GM21526 (cell line): ENCODE results near the gene LPCAT3.
"Not testable (repeated sequence)": the region's sequence is repeated elsewhere in the genome, so short reads cannot be mapped to it uniquely, and the experiment has no call there.

Experiments used
- ATAC-seq: cut with Tn5 transposase; IDR thresholded peaks from one replicate; pipeline ENCODE4 v1.9.1; 2021; ENCODE audit warnings: moderate library complexity; ENCODE audit not compliant: unreplicated experiment, low FRiP score

LPCAT3 gene

GRCh38 chr12:7018350-7019042 is at the start of gene LPCAT3:
LPCAT3 (minus strand) TSS chr12:7018476; CDS start chr12:7018424, 52 bp downstream.
- peak; percentile 92 for ATAC-seq

- no peak for ATAC-seq
Observed at GRCh38 chr12:7067096-7067495, 48.8 kb upstream of the LPCAT3 start.

DNA sequence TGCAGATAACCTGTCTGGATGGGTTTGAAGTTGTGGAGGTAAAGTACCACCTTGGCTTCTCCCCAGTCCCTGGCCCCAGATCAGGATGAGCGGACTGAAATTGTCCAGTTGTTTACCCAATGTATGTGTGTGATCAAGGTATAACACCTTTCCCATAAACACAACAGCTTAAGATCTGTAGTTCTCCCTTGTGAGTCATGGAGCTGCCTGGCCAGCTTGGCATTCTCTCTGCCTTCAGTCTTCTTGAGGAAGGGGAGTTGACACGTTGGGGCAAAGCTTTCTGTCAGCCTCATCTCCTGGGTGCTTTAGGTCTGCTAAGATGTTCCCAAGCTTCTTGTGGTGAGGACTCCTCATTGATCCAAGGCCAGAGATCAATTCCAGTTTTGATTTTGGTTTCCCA is 48.3 kb upstream of the LPCAT3 start:
- ATAC-seq = no peak

GRCh38 chr12:7065073-7065623 is 46.9 kb upstream of the LPCAT3 start:
- no peak for ATAC-seq

- no peak for ATAC-seq
Observed at GRCh38 chr12:7064516-7064915, 46.2 kb upstream of the LPCAT3 start.

DNA sequence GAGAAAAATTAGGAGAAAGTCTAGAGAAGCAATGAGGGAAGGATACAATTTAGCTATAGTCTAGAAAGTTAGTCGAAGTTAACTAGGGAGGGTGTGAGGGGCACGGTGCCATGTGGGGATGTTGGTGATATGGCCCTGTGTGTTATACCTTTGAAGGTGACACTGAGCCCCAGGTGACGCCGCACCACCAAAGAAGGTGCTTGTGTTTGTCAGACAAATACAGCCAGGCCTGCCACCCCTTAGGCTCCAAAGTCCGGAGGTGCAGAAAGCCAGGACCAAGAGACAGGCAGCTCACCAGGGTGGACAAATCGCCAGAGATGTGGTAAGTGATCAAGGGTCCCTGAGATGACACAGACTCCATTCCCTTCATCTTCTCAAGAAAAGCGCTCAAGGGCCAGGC is 43.3 kb upstream of the LPCAT3 start:
- ATAC-seq = no peak

DNA sequence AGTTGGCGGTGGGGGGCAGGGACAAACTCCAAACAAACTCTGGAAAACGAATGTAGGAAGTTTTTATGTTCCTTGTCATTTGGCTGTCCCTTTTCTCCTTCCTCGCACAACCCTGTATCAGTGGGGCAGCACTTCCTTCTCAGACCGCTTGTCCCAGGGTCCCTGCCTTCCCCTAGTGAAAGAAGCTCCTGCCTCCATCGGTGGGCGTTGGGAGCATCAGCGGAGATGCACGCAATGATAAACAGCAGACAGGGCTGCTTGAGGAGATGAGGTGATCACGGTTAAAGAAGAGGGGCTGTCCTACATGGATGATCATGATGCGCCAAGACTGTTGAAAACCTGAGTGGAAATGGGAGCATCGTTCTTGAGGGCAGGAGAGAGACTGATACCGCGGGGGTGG is 42.9 kb upstream of the LPCAT3 start:
- ATAC-seq = no peak

- ATAC-seq = no peak
Observed at GRCh38 chr12:7060353-7060954, 42.2 kb upstream of the LPCAT3 start, which contains the start of gene C1S. C1S (plus strand) TSS chr12:7060718; CDS start chr12:7061913, 1,195 bp downstream.

- ATAC-seq = no peak
Observed at GRCh38 chr12:7059780-7060179, 41.5 kb upstream of the LPCAT3 start.

- ATAC-seq = no peak
Observed at GRCh38 chr12:7058850-7059395, 40.6 kb upstream of the LPCAT3 start.

- no peak for ATAC-seq
Observed at GRCh38 chr12:7058163-7058845, 40.0 kb upstream of the LPCAT3 start.

GRCh38 chr12:7055736-7056135 is 37.5 kb upstream of the LPCAT3 start:
- not testable (repeated sequence) for ATAC-seq

DNA sequence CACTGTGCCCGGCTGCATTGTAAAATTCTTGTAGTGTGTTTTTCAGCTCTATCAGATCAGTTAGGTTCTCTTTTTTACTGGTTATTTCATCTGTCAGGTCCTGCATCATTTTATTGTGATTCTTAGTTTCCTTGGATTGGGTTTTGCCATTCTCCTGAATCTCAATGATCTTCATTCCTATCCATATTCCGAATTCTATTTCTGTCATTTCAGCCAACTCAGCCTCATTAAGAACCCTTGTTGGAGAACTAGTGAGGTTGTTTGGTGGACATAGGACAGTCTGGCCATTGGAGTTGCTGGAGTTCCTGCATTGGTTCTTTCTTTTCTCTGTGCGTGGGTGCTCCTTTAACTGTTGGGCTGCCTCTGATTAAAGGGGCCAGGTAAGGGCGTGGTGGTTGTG is 36.6 kb upstream of the LPCAT3 start:
- no peak for ATAC-seq

DNA sequence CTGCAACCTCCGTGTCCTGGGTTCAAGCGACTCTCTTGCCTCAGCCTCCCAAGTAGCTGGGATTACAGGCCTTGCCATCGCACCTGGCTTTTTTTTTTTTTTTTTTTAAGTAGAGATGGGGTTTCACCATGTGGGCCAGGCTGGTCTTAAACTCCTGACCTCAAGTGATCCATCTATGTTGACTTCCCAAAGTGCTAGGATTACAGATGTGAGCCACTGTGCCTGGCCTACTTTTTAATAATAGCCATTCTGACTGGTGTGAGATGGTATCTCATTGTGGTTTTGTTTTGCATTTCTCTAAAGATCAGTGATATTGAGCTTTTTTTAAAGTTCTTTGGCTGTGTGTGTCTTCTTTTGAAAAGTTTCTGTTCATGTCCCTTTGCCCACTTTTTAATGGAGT is 31.7 kb upstream of the LPCAT3 start:
- not testable (repeated sequence) for ATAC-seq

DNA sequence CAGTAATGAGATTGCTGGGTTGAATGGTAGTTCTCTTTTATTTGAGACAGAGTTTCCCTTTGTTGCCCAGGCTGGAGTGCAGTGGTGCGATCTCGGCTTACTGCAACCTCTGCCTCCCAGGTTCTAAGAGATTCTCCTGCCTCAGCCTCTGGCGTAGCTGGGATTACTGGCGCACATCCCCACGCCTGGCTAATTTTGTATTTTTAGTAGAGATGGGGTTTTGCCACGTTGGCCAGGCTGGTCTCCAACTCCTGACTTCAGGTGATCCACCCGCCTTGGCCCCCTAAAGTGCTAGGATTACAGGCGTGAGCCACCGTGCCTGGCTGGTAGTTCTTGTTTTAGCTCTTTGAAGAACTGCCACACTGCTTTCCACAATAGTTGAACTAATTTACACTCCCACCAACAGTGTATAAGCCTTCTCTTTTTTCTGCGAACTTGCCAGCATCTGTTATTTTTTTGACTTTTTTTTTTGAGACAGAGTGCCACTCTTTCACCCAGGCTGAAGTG is 31.2 kb upstream of the LPCAT3 start:
- not testable (repeated sequence) for ATAC-seq

- no peak for ATAC-seq
Observed at GRCh38 chr12:7047306-7047705, 29.0 kb upstream of the LPCAT3 start.

DNA sequence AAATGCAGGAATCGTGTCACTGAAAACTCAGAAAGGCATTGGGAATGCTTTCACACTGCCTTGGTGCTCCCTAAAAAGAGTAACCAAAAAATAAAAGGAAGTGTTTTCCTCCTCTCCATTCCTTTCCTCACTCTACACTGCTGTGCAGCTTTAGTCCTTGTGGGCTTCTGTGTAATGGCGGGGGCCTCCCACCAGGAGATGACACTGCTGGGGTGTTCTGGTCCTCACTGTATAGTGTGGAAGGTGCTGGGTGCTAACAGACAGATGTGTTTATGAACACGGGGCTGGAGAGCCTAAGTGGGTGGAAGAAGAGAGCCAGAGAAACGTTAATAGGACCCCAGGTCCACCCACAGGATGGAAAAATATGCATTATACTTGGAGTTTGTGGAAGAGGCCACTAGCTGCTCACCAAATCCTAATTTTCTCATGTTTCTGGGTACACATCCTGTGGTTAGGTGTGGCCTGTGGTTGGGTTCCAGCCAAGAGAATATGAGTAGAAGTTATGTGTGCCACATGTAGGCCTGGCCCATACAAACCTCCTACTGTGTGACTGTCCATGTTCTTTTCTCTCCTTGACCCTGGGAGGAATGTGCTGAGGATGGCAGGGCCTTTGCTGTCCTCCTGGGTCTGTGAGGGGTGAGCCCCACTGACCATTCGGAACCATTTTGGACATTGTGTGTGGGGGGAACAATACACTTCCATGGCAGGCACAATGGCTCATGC is 28.3 kb upstream of the LPCAT3 start:
- ATAC-seq = no peak

DNA sequence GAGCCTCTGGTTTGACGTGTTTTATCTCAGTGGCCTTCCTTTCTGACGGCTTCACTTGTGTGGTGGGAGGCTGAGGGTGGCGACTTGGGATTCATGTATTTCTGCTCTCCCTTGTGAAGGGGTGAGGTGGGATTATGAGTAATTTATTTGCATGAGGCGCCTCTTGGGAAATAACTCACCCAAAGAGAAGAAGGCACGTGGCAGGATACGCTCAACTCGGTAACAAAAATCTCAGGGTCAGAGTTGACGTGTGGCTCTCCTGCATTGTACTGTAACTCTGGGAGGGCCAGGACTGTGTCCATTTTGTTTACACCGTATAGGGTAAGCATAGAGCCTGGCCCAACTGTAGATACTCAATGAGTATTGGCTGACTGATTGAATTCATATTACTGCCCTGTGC is 27.6 kb upstream of the LPCAT3 start:
- no peak for ATAC-seq

GRCh38 chr12:7042842-7043241 is 24.6 kb upstream of the LPCAT3 start:
- no peak for ATAC-seq

DNA sequence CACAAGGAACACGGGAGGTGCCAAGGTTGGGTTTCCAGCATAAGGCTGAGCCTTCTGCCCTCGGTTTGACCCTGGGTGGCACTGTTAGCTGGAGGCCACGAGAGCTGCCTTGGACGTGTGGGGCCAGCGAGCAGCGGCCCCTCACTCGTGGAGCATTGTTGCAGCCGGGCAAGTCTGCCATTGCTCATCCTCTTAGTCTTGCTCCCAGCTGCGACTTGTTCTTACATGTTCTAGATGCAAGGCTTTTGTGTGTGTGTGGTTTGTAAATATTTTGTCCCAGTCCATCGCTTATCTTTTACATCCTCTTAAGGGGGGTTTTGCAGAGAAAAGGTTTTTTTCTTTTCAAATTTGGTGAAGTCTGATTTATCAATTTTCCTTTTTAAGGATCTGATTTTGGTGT is 21.1 kb upstream of the LPCAT3 start:
- no peak for ATAC-seq
